HepG2 (cell line): ENCODE data around the gene PLB1. TPM values are rescaled to one million over a fixed set of nuclear protein-coding genes. Genes with fewer than 3 reads are reported as not detected.

Source experiments
- ATAC-seq: fragments of 200-7000 bp; cut with Tn5 transposase; 3 replicates; pipeline ENCODE4 v1.9.1; 2020; ENCODE audit warnings: mild to moderate bottlenecking, moderate library complexity
- BruUV-seq: library from RNA; stranded (reverse); fragments of 400-500 nt; replicated peaks from 2 replicates; lab custom pipeline; 2021; lab: Mats Ljungman, UMichigan
- CTCF ChIA-PET: fragments of 300-600 bp; formaldehyde crosslinking; extraction: SDS; loops from one replicate; lab custom pipeline; 2021; ENCODE audit warnings: low total read pairs, inconsistent platforms, low intra/inter-chr PET ratio; lab: Yijun Ruan, JAX
- POLR2A ChIA-PET: fragments of 350-600 bp; sonication (Branson Sonifier 250); formaldehyde crosslinking; loops from one replicate; lab custom pipeline; 2020; ENCODE audit warnings: antibody characterized with exemption, inconsistent platforms; lab: Yijun Ruan, JAX
- DNase-seq: peaks from one replicate; pipeline ENCODE4 v3.0.0-alpha.2; 2015; ENCODE audit warnings: low spot score
- FAIRE-seq: peaks from 3 replicates; lab custom pipeline; 2011; peaks lifted over from hg19 to GRCh38; lab: Jason Lieb, UNC
- H2AFZ ChIP-seq: one replicate; pipeline ENCODE4 v1.6.1; 2011; ENCODE audit warnings: low read length, inconsistent platforms
- H3K27ac ChIP-seq: fragments of 300-600 bp; 3 replicates; pipeline ENCODE4 v1.8.0; 2011; ENCODE audit warnings: mixed run types, mild to moderate bottlenecking, mixed read lengths, low read length, inconsistent platforms; ENCODE audit not compliant: insufficient read depth; ENCODE audit errors: extremely low read length
- H3K27me3 ChIP-seq, 2 experiments: fragments of 200-600 bp in 1 of 2; 2 replicates in 1 of 2; 3 replicates in 1 of 2; pipeline versions ENCODE4 v1.6.0 to v1.8.0; 2011; ENCODE audit warnings: low read length in 2 of 2, mild to moderate bottlenecking in 2 of 2, moderate library complexity in 2 of 2, inconsistent platforms in 1 of 2; ENCODE audit not compliant: insufficient read depth in 2 of 2, control insufficient read depth in 1 of 2
- H3K36me3 ChIP-seq, 2 experiments: fragments of 200-600 bp in 1 of 2; replicated peaks in 1 of 2; 2 replicates in 1 of 2; 3 replicates in 1 of 2; pipeline versions ENCODE4 v1.5.1 to v1.8.0; 2011; ENCODE audit warnings: low read length in 2 of 2, inconsistent platforms in 1 of 2; ENCODE audit not compliant: insufficient read depth in 2 of 2, control insufficient read depth in 1 of 2
- H3K4me1 ChIP-seq: 2 replicates; pipeline ENCODE4 v1.5.1; 2012; ENCODE audit warnings: low read length, inconsistent platforms; ENCODE audit not compliant: insufficient read depth
- H3K4me2 ChIP-seq: 2 replicates; pipeline ENCODE4 v1.6.0; 2011; ENCODE audit warnings: low read depth, low read length, inconsistent platforms
- H3K4me3 ChIP-seq, 3 experiments: fragments of 200-600 bp in 1 of 3; sonication (generic), shearing (Covaris generic) in 1 of 3; replicated peaks in 1 of 3; 2 replicates each; pipeline ENCODE4 v1.5.1; 2011 to 2016; ENCODE audit warnings: low read length in 3 of 3, inconsistent platforms in 2 of 3, low read depth in 2 of 3, mild to moderate bottlenecking in 2 of 3, control low read depth in 1 of 3, mixed read lengths in 1 of 3; ENCODE audit not compliant: insufficient read depth in 1 of 3
- H3K79me2 ChIP-seq: one replicate; pipeline ENCODE4 v1.6.1; 2011; ENCODE audit warnings: low read length, inconsistent platforms; ENCODE audit not compliant: insufficient read depth
- H3K9ac ChIP-seq: 2 replicates; pipeline ENCODE4 v1.6.0; 2011; ENCODE audit warnings: mild to moderate bottlenecking, low read depth, low read length, inconsistent platforms; ENCODE audit not compliant: insufficient read depth
- H3K9me3 ChIP-seq: 2 replicates; pipeline ENCODE4 v1.5.1; 2012; ENCODE audit warnings: mild to moderate bottlenecking, low read length
- H4K20me1 ChIP-seq: 2 replicates; pipeline ENCODE4 v1.6.0; 2011; ENCODE audit warnings: inconsistent platforms, mild to moderate bottlenecking, low read length, moderate library complexity; ENCODE audit not compliant: insufficient read depth
- FOXP1 ChIP-seq, 2 experiments: fragments of 450-650 bp in 1 of 2; IDR thresholded peaks; 2 replicates each; pipeline ENCODE4 v1.6.1; 2017 to 2018; ENCODE audit warnings: antibody characterized with exemption in 1 of 2
- HMGXB4 ChIP-seq, 2 experiments: sonication (generic) in 1 of 2; formaldehyde crosslinking in 1 of 2; IDR thresholded peaks; 2 replicates each; pipeline versions ENCODE4 v1.4.0 to v1.6.1; 2018 to 2020; ENCODE audit warnings: missing genetic modification reagents in 2 of 2, borderline replicate concordance in 1 of 2, low read depth in 1 of 2, mild to moderate bottlenecking in 1 of 2, missing biosample characterization in 1 of 2
- LCORL ChIP-seq, 2 experiments: fragments of 450-650 bp in 1 of 2; sonication (generic) in 1 of 2; formaldehyde crosslinking in 1 of 2; IDR thresholded peaks; 2 replicates each; pipeline versions ENCODE4 v1.5.0 to v1.6.1; 2017 to 2020; ENCODE audit warnings: antibody characterized with exemption in 1 of 2, missing genetic modification reagents in 1 of 2
- PBX3 ChIP-seq: sonication (generic); formaldehyde crosslinking; IDR thresholded peaks from 2 replicates; pipeline ENCODE4 v1.8.1; 2023; ENCODE audit warnings: missing genetic modification reagents, inconsistent platforms, borderline replicate concordance
- ZBTB39 ChIP-seq: sonication (generic); formaldehyde crosslinking; IDR thresholded peaks from 2 replicates; pipeline ENCODE4 v1.5.0; 2020; ENCODE audit warnings: missing genetic modification reagents
- ZMYM4 ChIP-seq: sonication (generic); formaldehyde crosslinking; IDR thresholded peaks from 2 replicates; pipeline ENCODE4 v1.8.1; 2023; ENCODE audit warnings: mild to moderate bottlenecking, missing genetic modification reagents
- ZNF317 ChIP-seq: sonication (generic); formaldehyde crosslinking; IDR thresholded peaks from 2 replicates; pipeline ENCODE4 v1.5.0; 2020; ENCODE audit warnings: mild to moderate bottlenecking, missing genetic modification reagents
- ZNF430 ChIP-seq: sonication (generic); formaldehyde crosslinking; IDR thresholded peaks from 2 replicates; pipeline ENCODE4 v1.9.0; 2021; ENCODE audit warnings: mild to moderate bottlenecking, missing genetic modification reagents
- WGBS: methylation state at CpG from one replicate; pipeline ENCODE4 v1.1.6; 2017; ENCODE audit warnings: low lambda C conversion rate; 5-methylcytosine and 5-hydroxymethylcytosine counted together
- in situ Hi-C: cut with HindIII; loops from 2 replicates; pipeline ENCODE4 v1.10.0; 2017; ENCODE audit warnings: low pct_unique_long_range_greater_than_20kb; ENCODE audit not compliant: extremely low pct_ligation_motif_present
- intact Hi-C: fragments of 100-400 bp; cut with micrococcal nuclease; formaldehyde crosslinking; loops from one replicate; pipeline ENCODE4 v1.10.0; 2022; ENCODE audit not compliant: unreplicated experiment
- polyA plus RNA-seq, 8 experiments: library from polyadenylated mRNA; depleted of rRNA in 3 of 8; stranded (reverse) in 7 of 8; unstranded in 1 of 8; fragments of >200 nt; fragmentation: Illumina TruSeq in 4 of 8; extraction: Trizol in 4 of 8; gene quantifications; 2 replicates each; pipeline versions ENCODE4 v1.2.1 to v1.2.3, GENCODE V29; 2011 to 2016; ENCODE audit warnings: low read depth in 4 of 8, missing spikeins in 1 of 8, mixed read lengths in 1 of 8; ENCODE audit not compliant: insufficient read depth in 1 of 8
- total RNA-seq, 5 experiments: library from RNA; depleted of rRNA; stranded (reverse); fragments of >200 nt; fragmentation: Illumina TruSeq; extraction: Trizol; gene quantifications; 2 replicates each; pipeline ENCODE4 v1.2.3, GENCODE V29; 2016; ENCODE audit warnings: low read depth in 1 of 5
- TF ChIP-seq, protein P1 (sequence below): sonication (generic); formaldehyde crosslinking; IDR thresholded peaks from 2 replicates; pipeline ENCODE4 v1.5.0; 2020; ENCODE audit warnings: mild to moderate bottlenecking, missing genetic modification reagents, borderline replicate concordance
- TF ChIP-seq, protein P2 (sequence below): sonication (generic); formaldehyde crosslinking; IDR thresholded peaks from 2 replicates; pipeline ENCODE4 v1.4.0; 2020; ENCODE audit warnings: mild to moderate bottlenecking, missing genetic modification reagents

The PLB1 gene
- total and polyA plus RNA-seq, 2 of the 13 experiments (the other 11 are each of a cell fraction or from before 2014, with no cell fraction given): 0.20 to 1.8 TPM

- TF ChIP-seq PBX3 (CRISPR knock-in tag): no peak
These were observed 120.6 kb downstream of the PLB1 start (continued) for GRCh38 chr2:28616396-28616999.

DNA sequence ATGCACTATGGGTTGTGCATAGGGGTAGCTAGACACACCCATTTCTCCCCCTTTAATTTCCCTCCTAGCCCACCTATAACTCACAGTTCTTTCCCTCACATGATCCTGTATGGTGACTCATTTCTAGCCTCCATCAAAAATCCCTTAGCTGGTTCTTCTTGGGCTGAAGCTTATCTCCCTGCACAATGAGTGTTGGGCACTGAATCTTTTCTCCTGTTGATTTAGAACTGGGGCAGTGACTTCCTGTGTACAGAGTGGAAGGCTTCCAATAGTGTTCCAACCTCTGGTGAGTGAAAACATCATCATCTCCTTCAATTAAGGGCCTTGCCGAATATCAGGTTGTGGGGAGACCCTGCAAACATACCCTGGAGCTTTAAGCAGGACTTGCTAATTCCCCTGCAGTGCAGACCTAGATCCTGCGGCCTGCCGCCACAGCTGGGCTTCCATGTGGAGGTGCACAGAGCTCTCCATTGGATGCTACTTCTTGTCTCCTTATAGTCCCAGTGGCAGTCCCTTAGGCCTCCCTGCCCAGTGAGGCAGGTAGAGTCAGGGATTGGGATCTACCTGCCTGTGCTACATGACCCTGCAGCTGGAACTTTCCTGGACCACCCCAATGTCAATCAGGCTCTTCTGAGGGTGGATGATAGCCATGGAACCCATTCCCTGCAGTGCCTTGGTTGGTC is 121.8 kb downstream of the PLB1 start:
- intact Hi-C loops (no loop called here), in situ Hi-C loops (no loop called here)
- H3K36me3 ChIP-seq: no peaks in the 10 kb centered on the region
- H3K79me2 ChIP-seq: no peaks in the 10 kb centered on the region
- H3K4me1 ChIP-seq: peaks cover 52% of the 10 kb centered on the region
- ATAC-seq: no peak
- no peak overlapping the region for H3K9ac ChIP-seq
- H3K27ac ChIP-seq: no peak overlapping the region
- H2AFZ ChIP-seq: no peak overlapping the region
- H3K27me3 ChIP-seq: peaks cover 0 to 5% of the 10 kb centered on the region in 2 experiments; a peak in 1 of 5 replicates
- no peak for DNase-seq
- ChIA-PET CTCF (no interaction called here), POLR2A (interaction anchor here (1.1 kb wide), 1 partner anchor 134 kb away, joined by 3 read pairs; the partner anchor contains the start of gene PPP1CB)
- peak overlapping the region in 1 of 3 experiments; percentile 55; a peak in 2 of 6 replicates for H3K4me3 ChIP-seq
- WGBS: 43% methylated on average over 1 of the region's 3 CpGs
- no TSS peak for BruUV-seq
- peak overlapping the region; percentile 82 for H3K4me2 ChIP-seq
- FAIRE-seq: no peak
- no peaks in the 10 kb centered on the region for H3K9me3 ChIP-seq
- no peaks in the 10 kb centered on the region for H4K20me1 ChIP-seq
- 0 out of 4 replicates have a peak, but pooled peaks of 1 of the 2 experiments have one; percentile 15 for TF ChIP-seq HMGXB4 (CRISPR knock-in tag; IDR thresholded peaks at IDR 0.05; ENCODE audit: borderline replicate concordance in 1 of 2, low read depth in 1 of 2)
- TF ChIP-seq, protein P1, sequence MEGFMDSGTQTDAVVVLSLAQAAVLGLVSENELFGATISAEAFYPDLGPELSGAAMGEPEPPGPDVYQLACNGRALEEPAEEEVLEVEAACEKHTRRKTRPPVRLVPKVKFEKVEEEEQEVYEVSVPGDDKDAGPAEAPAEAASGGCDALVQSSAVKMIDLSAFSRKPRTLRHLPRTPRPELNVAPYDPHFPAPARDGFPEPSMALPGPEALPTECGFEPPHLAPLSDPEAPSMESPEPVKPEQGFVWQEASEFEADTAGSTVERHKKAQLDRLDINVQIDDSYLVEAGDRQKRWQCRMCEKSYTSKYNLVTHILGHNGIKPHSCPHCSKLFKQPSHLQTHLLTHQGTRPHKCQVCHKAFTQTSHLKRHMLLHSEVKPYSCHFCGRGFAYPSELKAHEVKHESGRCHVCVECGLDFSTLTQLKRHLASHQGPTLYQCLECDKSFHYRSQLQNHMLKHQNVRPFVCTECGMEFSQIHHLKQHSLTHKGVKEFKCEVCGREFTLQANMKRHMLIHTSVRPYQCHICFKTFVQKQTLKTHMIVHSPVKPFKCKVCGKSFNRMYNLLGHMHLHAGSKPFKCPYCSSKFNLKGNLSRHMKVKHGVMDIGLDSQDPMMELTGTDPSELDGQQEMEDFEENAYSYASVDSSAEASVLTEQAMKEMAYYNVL: peak; percentile 58; the same call in 1 of the 2 replicates
- no peak for TF ChIP-seq FOXP1 (IDR thresholded peaks at IDR 0.05)
- no peak for TF ChIP-seq FOXP1 (CRISPR knock-in tag; IDR thresholded peaks at IDR 0.05)
- no peak for TF ChIP-seq LCORL (IDR thresholded peaks at IDR 0.05)
- TF ChIP-seq LCORL (CRISPR knock-in tag; IDR thresholded peaks at IDR 0.05): 0 out of 2 replicates have a peak, but pooled peaks have one; percentile 6
- 0 out of 2 replicates have a peak, but pooled peaks have one; percentile 43 for TF ChIP-seq ZNF317
- 0 out of 2 replicates have a peak, but pooled peaks have one; percentile 33 for TF ChIP-seq ZBTB39
- TF ChIP-seq, protein P2, sequence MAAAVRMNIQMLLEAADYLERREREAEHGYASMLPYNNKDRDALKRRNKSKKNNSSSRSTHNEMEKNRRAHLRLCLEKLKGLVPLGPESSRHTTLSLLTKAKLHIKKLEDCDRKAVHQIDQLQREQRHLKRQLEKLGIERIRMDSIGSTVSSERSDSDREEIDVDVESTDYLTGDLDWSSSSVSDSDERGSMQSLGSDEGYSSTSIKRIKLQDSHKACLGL (CRISPR knock-in tag): peak; percentile 41; the same call in 1 of the 2 replicates
- 0 out of 2 replicates have a peak, but pooled peaks have one; percentile 33 for TF ChIP-seq ZNF430
- peak; percentile 27; the same call in 1 of the 2 replicates for TF ChIP-seq ZMYM4 (CRISPR knock-in tag)
